ENCODE results near the gene ZNF501.

ZNF501 gene

DNA sequence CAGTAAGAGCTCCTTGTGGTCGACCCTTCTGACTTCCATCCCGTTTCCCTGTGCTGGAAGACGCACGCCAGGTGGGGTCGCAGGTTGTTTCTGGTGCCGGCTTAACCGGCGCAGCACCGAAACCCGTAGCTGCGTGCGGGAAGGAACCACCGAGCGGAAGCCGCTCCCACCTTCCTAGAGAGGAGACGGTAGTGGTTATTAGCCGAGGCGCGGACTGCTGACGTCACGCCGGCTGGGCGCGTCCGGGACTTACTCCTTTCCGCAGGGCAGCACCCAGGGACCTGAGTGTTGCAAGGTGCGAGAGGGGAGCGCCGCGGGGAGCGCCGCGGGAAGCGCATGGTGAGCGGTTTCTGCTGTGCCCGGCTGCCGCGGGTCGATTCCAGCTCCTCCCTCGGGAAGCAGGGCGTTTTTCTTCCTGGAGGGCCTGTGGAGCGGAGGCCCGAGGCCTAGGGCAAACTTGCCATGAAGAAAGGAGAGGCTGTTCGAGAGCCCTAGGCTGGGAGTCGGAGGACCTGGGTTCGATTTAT lies at the start of gene ZNF501:
Gene ZNF501, plus strand, starts transcription at position 252 of the 527 bp plus-strand sequence. CDS start 4,787 bp downstream, outside the sequence.
- DNase-seq (ENCODE audit: low read depth, low spot score) = peak; percentile 68

DNA sequence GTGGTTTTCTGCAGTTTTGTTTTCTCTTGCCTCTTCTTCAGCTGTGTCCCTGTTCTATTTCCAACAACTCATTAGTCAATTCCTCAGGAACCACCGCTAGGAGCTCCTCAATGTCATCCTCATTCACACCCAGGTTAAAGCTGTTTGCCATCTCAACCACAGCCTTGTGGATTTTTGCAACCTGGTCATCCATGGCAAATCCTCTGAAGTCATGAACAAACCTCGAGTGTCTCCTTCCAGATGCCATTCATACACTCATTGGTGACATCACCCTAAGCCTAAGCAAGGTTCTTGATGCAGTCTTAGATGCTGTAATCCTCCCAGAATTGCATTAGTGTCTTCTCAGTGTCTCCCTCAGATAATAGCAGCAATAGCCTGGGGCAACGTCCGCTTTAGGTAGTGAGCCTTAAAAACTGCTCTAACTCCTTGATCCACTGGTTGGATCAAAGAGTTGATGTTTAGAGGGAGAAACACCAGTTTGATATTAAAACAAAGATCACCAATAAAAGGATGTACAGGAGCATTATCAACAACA lies 48.4 kb upstream of the ZNF501 start:
- no peak for DNase-seq (ENCODE audit: low read depth, low spot score)

DNA sequence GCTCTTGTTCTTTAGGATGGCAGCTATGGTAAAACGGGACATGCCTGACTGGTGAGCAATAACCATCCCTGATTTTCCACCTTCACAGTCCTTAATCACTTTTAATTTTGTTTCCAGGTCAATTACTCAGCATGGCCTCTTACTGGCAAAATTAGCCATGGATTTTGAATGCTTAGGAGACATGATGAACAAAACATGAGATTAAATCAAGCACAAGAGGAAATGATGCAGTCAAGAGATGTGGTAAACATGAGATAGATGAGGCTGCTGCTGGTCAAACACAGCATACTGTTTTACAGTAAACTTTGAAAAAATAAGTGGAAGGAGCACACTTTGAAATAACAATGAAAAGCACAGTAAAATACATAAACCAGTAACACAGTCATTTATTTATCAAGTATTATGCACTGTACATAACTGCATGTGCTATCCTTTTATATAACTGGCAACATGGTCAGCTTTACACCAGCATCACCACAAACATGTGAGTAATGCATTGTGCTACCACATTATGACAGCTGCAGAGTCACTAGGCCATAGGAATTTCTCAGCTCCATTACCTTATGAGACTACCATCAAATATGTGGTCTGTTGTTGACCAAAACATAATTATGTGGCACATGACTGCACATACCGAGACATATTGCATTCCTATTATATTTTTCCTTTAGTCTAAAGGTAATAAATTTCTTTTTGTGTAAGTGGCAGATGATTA lies 47.1 kb upstream of the ZNF501 start:
- DNase-seq (ENCODE audit: low read depth, low spot score) = no peak

DNA sequence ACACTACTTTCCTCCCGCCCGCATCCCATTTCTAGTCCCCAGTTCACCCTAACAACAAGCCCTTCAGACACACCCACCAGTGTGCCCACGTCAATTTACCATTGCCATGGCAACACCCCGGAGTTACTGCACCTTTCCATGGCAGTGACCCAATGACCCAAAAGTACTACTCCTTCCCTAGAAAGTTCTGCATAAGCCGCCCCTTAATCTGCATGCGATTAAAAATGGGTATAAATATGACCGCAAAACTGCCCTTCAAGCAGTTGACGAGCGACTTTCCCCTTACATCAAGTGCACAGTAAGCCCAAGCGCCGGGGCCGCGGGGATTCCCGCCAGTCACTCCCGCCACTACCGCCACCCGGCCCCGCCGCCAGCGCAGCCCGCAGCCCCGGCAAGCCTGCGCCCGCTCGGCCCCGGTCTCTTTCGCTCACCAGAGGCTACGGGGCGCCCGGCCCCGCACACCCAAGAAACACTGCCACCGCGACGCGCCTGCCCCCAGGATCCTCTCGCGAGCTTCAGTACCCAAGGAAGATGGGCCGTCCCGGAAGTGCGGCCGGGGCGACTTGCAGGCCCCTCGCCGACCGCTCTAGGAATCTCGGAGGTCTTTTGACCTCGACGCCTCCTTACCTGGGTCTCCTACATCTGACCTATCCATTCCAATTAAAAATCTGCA lies 44.2 kb upstream of the ZNF501 start:
- DNase-seq (ENCODE audit: low read depth, low spot score) = peak; percentile 12

DNA sequence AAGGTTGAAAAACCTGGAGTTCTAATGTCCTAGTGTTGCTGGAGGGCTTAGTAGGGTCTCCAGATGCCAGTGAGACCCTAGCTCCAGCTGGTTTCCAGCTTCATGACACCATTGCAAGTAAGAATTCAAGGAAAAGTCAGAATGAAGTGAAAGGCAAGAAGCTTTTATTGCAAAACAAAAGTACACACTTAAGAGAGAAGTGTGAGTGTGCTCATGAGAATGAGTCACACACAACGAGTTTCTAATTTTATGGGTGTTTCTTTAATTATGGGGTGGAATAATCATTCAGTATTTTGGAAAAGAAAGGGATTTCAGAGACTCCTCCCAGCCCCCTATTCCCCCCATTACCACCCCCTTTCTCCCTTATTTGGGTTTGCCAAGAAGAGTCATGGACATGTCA lies 41.5 kb upstream of the ZNF501 start:
- no peak for DNase-seq (ENCODE audit: low read depth, low spot score)

DNA sequence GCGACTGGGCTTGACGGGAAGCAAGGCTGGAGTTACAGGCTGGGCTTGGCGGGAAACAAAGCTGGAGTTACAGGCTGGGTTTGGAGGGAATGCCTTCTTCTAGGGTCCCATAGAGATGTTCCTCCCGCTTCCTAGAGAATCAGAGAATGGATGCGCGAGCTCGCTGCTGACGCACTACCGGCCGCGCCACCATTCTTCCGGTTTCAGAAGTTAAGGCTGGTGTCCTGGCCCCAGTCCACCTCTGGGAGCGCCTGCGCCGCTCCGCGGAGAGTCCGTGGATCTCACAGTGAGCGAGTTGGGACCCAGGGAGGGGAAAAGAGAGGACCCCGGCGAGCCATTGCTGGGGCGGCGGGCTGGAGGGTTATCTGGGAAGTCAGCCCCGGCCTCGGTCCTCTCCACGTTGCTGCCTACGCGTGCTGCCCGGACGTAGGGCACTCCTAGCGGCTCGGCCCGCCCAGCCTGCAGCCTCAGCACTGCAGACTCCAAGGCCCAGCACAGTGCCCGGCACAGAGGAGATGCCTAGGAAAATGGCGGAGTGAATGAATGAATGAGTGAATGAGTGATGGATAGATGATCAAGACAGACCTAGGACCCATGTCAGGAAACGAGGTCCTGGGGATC lies 16.9 kb upstream of the ZNF501 start, which contains the start of gene ZNF502:
Gene ZNF502, plus strand, starts transcription at position 206 of the 621 bp plus-strand sequence. CDS start 7,602 bp downstream, outside the sequence.
- peak; percentile 60 for DNase-seq (ENCODE audit: low read depth, low spot score)

DNA sequence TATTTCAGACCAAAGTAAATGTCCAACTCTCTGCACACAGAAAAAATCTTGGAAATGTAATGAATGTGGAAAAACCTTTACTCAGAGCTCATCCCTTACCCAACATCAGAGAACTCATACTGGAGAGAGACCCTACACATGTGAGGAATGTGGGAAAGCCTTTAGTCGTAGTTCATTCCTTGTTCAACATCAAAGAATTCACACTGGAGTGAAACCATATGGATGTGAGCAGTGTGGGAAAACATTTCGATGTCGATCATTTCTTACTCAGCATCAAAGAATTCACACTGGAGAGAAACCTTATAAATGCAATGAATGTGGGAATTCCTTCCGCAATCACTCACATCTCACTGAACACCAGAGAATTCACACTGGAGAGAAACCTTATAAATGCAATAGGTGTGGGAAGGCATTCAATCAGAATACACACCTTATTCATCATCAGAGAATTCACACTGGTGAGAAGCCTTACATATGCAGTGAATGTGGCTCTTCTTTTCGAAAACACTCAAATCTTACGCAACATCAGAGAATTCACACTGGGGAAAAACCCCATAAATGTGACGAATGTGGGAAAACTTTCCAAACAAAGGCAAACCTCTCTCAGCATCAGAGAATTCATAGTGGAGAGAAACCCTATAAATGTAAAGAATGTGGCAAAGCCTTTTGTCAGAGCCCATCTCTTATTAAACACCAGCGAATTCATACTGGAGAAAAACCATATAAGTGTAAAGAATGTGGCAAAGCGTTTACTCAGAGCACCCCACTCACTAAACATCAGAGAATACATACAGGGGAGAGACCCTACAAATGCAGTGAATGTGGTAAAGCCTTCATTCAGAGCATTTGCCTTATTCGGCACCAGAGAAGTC lies 8.0 kb upstream of the ZNF501 start:
- DNase-seq (ENCODE audit: low read depth, low spot score) = no peak

DNA sequence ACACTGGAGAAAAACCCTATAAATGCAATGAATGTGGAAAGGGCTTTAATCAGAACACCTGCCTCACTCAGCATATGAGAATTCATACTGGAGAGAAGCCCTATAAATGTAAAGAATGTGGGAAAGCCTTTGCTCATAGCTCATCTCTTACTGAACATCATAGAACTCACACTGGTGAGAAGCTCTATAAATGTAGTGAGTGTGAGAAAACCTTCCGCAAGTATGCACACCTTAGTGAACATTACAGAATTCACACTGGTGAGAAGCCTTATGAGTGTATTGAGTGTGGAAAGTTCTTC lies 7.4 kb upstream of the ZNF501 start:
- DNase-seq (ENCODE audit: low read depth, low spot score) = no peak

DNA sequence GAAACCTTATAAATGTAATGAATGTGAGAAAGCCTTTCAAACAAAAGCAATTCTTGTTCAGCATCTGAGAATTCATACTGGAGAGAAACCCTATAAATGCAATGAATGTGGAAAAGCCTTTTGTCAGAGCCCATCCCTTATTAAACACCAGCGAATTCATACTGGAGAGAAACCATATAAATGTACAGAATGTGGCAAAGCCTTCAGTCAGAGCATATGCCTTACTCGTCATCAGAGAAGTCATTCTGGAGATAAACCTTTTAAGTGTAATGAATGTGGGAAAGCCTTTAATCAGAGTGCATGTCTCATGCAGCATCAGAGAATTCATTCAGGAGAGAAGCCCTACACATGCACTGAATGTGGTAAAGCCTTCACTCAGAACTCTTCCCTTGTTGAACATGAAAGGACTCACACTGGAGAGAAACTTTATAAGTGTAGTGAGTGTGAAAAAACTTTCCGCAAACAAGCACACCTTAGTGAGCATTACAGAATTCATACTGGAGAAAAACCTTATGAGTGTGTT lies 5.3 kb downstream of the ZNF501 start:
- DNase-seq (ENCODE audit: low read depth, low spot score) = no peak

DNA sequence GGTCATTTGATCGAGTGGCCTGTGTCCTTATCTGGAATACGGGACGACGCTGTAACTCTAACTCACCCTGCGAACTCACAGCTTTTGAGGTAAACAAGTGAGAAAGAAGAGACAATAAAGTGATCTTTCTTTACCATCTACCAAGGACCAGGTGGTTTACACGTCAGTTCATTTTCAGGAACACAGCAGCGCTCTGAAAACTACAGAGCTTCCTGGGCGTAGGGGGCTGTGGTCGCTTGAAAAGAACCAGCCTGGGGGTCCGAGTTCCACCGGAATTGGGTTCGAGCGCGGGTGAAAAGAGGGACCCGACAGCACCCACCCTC lies 31.6 kb downstream of the ZNF501 start:
- DNase-seq (ENCODE audit: low read depth, low spot score) = no peak

DNA sequence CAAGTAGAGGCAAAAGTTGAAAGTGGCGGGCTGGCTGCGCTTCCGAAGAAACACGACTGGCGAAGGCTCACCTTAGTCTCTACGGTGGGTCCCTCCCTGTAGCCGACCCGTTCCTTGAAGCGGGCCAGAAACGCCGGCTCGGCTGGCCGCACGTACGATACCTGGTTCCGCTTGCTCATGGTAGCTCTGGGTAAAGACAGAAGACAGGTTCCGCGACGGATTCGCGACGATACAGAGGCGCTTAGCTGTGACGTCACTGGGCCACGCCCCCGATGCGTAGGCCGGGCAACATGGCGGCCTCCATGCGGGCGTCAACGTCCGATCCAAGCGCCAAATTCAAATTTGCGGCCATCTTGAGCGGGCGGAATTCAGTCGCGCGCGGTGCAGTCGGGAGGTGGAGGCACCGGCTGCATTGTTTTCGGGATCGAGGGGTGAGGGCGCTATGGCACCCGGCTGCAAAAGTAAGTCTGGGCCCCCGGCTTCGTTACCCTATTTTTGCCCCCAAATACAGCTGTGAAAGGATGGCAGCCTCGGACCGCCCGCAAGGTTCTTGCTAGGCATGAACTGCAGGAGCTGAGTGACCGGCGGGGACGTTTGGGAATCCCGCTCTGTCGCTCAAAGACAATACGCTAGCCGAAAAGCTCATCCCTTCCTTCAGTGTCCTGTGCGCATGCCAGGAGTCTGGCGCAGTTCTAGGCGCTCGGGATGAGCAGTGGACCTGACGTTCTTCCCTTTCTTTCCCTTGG lies 32.2 kb downstream of the ZNF501 start, which contains the start of the genes KIAA1143 and KIF15:
Gene KIAA1143, minus strand, starts transcription at position 196 of the 746 bp plus-strand sequence. Its CDS starts 17 bp downstream, at position 179.
Gene KIF15, plus strand, starts transcription at position 371 of the 746 bp plus-strand sequence. Its CDS starts 72 bp downstream, at position 443.
- peak; percentile 87 for DNase-seq (ENCODE audit: low read depth, low spot score)

DNA sequence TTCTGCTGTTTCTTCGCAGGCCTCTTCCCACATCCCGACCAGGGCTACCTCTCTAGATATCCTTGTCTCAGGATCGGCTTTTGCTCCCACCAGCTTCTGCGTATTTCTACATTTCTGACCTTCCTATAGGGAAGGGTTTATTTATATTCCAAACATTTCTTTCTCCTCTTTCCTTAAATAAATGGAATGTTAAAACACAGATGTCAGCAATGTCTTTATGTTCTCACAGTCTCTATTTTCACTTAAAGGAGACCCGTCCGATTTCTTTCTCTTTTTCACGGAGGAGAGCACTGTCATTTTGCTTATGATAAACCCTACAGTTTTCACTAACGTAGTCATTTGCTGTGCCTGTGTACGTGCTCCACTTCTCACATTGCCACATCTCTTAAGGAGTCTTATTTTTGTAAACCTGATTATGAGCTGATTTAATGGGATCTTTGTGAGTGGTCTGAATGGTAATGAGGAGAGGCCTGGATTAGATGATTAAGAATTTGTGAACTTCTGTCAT lies 32.8 kb downstream of the ZNF501 start:
- no peak for DNase-seq (ENCODE audit: low read depth, low spot score)

DNA sequence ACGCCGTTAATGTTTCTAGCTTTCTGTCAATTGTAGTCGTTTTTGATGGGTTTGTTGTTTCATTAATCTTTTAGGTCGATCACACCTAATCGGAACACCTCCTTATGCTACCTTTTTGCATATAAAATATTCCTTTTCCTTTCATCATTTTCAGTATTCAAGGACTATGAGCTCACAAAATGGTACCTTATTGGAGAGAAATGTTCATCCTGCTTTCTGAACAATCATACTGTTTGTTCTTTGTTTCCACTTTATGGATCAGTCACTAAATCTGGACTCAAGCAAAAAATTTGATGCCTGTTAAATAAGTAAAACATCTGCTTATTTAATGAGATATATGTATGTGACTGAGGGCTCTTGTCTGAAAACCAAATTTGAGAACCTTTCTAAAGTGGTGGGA lies 33.3 kb downstream of the ZNF501 start:
- no peak for DNase-seq (ENCODE audit: low read depth, low spot score)

DNA sequence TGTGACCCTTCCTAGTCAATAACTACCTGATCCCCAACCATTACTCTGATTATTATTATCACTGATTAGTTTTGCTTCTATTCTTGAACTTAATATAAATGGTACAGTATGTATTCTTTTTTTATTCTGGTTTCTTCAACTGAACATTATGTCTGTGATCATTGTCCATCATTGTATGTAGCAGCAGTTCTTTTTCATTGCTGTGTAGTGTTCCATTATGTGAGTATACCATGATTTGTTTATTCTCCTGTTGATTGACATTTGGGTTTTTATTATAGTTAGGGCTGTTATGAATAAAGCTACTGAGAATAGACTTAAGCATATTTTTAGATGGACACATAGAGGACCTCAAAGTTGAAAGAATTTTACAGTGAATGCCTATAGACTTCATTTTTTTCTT lies 34.8 kb downstream of the ZNF501 start:
- no peak for DNase-seq (ENCODE audit: low read depth, low spot score)

DNA sequence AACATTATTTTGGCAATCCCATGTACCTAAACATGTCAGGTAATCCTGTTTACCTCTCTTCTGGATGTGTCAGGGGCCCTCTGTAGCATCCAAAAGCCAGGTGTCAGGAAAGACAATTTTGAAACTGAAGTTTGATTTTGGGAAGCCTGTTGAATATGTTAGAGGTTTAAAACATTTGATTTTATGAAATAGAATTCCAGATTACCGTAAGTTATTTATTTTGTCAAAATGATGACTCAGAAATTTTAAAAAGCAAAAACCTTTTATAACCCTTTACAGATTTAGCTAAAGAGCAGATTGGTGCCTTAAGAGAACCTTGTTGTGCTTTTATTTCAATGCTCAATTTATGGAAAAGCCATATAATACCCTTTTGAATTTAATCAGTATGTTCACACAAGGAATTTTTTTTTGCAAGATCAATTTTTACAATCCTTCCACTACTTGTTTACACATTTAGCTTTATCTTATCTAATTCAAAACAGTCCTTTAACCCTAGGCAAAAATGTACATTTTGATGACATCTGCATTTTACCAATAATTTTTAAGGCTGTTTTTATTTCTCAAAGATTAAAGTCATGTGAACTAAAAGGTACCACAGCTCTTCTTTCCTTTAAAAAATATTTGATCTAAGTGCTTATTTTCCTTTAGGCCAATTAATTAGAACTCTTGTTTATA lies 42.1 kb downstream of the ZNF501 start:
- no peak for DNase-seq (ENCODE audit: low read depth, low spot score)

DNA sequence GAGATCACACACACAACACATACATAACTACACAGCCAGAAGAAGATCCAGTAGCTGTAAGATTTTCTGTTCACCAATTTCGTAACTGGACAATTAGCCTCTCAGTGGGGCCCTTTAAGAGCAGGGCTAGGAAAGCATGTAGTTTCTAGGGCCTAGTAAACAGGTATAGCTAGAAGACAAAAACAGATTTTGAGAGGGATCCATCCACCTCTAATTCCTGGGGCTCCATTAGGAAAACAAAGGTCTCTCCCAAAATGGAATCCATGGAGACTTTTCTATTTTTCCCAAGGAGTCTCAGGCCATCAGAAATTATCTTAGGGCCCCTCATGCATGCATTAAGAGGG lies 42.6 kb downstream of the ZNF501 start:
- no peak for DNase-seq (ENCODE audit: low read depth, low spot score)

DNA sequence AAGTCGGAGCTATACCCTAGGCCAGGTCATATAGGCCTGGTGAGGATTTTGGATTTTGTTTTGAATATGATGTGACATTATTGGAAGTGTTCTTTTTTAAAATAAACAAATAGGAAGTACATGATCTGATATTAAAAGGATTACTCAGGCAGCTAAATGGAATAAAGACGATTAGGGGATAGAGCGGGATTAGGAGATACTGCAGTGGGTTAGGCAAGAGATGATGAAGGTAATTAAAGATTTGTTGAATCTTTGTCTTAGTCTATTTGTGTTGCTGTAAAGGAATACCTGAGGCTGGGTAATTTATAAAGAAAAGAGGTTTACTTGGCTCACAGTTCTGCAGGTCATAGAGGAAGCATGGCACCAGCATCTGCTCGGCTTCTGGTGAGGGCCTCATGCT lies 53.5 kb downstream of the ZNF501 start:
- no peak for DNase-seq (ENCODE audit: low read depth, low spot score)
